Astrocyte (in vitro differentiated cells and primary cell): ENCODE results near the gene NGFR. TPM values are rescaled to one million over a fixed set of nuclear protein-coding genes. Genes with fewer than 3 reads are reported as not detected.

Source experiments
- DNase-seq: peaks from one replicate; pipeline ENCODE4 v3.0.0-alpha.2; 2010; ENCODE audit warnings: low read depth
- FAIRE-seq: peaks from 2 replicates; lab custom pipeline; 2011; peaks lifted over from hg19 to GRCh38; lab: Jason Lieb, UNC
- H2AFZ ChIP-seq: 2 replicates; pipeline ENCODE4 v1.6.0; 2012; ENCODE audit warnings: low read depth, low read length, inconsistent platforms
- H3K27ac ChIP-seq: 2 replicates; pipeline ENCODE4 v1.5.1; 2011; ENCODE audit warnings: low read depth, low read length, inconsistent platforms
- H3K27me3 ChIP-seq: 2 replicates; pipeline ENCODE4 v1.6.0; 2011; ENCODE audit warnings: low read length, inconsistent platforms; ENCODE audit not compliant: insufficient read depth
- H3K36me3 ChIP-seq: 2 replicates; pipeline ENCODE4 v1.5.1; 2011; ENCODE audit warnings: low read length, inconsistent platforms; ENCODE audit not compliant: insufficient read depth
- H3K4me1 ChIP-seq: 2 replicates; pipeline ENCODE4 v1.5.1; 2011; ENCODE audit warnings: low read length, inconsistent platforms; ENCODE audit not compliant: insufficient read depth
- H3K4me2 ChIP-seq: 2 replicates; pipeline ENCODE4 v1.6.0; 2012; ENCODE audit warnings: low read length, inconsistent platforms
- H3K4me3 ChIP-seq: 2 replicates; pipeline ENCODE4 v1.5.1; 2011; ENCODE audit warnings: low read depth, mild to moderate bottlenecking, low read length, inconsistent platforms; ENCODE audit not compliant: insufficient read depth
- H3K79me2 ChIP-seq: 2 replicates; pipeline ENCODE4 v1.6.0; 2012; ENCODE audit warnings: mild to moderate bottlenecking, low read length, inconsistent platforms; ENCODE audit not compliant: insufficient read depth
- H3K9ac ChIP-seq: 2 replicates; pipeline ENCODE4 v1.6.0; 2012; ENCODE audit warnings: mild to moderate bottlenecking, low read length, inconsistent platforms
- H3K9me3 ChIP-seq: 2 replicates; pipeline ENCODE4 v1.5.1; 2012; ENCODE audit warnings: low read depth, mild to moderate bottlenecking, low read length, inconsistent platforms; ENCODE audit not compliant: insufficient read depth
- H4K20me1 ChIP-seq: 2 replicates; pipeline ENCODE4 v1.6.0; 2012; ENCODE audit warnings: low read length, inconsistent platforms; ENCODE audit not compliant: insufficient read depth
- H3K27ac Mint-ChIP-seq: one replicate; pipeline ENCODE4 v1.8.0; 2021; ENCODE audit warnings: mild to moderate bottlenecking, mixed read lengths; ENCODE audit not compliant: unreplicated experiment
- H3K27me3 Mint-ChIP-seq: one replicate; pipeline ENCODE4 v1.8.0; 2021; ENCODE audit warnings: low read depth, mixed read lengths; ENCODE audit not compliant: unreplicated experiment
- H3K36me3 Mint-ChIP-seq: one replicate; pipeline ENCODE4 v1.8.0; 2021; ENCODE audit warnings: low read depth, mixed read lengths; ENCODE audit not compliant: unreplicated experiment
- H3K4me1 Mint-ChIP-seq: one replicate; pipeline ENCODE4 v1.8.0; 2021; ENCODE audit warnings: low read depth, mixed read lengths; ENCODE audit not compliant: unreplicated experiment
- H3K4me3 Mint-ChIP-seq: one replicate; pipeline ENCODE4 v1.8.0; 2021; ENCODE audit warnings: mild to moderate bottlenecking, moderate library complexity, mixed read lengths; ENCODE audit not compliant: unreplicated experiment
- H3K9me3 Mint-ChIP-seq: one replicate; pipeline ENCODE4 v1.8.0; 2021; ENCODE audit warnings: mild to moderate bottlenecking, mixed read lengths; ENCODE audit not compliant: unreplicated experiment
- EZH2 ChIP-seq: IDR thresholded peaks from 2 replicates; pipeline ENCODE4 v1.6.1; 2012; ENCODE audit warnings: mild to moderate bottlenecking, low read length, inconsistent platforms; ENCODE audit not compliant: insufficient read depth
- total RNA-seq: library from RNA; stranded (reverse); gene quantifications from 2 replicates; pipeline ENCODE4 v1.2.1, GENCODE V29; 2021
- TF ChIP-seq, protein P1 (sequence below): IDR thresholded peaks from 2 replicates; pipeline ENCODE4 v1.5.1; 2011; ENCODE audit warnings: low read depth, mild to moderate bottlenecking, inconsistent platforms, low read length, moderate library complexity; ENCODE audit not compliant: insufficient read depth

Gene NGFR
- total RNA-seq, 1 donor from 2014 or later = 0.64 TPM

DNA sequence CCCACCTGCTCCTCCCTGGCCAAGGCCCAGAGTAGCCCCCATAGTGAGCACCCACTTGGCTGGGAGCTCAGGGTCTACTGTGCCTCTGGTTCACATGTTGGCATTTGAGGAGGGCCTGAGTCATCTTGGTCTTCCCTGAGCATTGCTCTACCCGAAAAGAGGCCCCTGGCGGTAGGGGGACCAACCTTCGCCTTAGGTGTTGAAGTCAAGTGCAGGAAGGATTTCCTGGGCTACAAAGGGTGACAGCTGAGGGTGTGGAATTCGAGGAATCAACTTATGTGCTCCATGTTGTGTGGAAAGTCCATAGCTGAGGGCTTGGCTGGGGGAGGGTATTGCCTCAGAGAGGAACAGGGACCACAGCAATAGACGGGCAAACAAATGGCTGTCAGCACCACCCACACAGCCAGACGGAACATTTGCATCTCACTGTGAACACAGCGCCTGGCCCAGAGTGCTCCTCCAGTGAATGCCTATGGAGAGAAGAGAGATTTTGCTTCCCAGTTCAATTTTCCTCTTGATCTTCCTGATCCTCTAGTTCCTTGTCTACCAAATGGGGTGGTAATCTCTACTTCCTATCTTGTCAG is 35.6 kb upstream of the NGFR start:
- Histone ChIP-seq H3K27me3 (peaks cover 54% of the 10 kb centered on the region), H4K20me1 (peaks cover 2% of the 10 kb centered on the region), H3K79me2 (no peaks in the 10 kb centered on the region), H3K4me3 (no peak overlapping the region), H3K4me1 (peaks cover 14% of the 10 kb centered on the region), H3K36me3 (no peaks in the 10 kb centered on the region), H3K4me2 (no peak overlapping the region), H3K9me3 (peaks cover 6% of the 10 kb centered on the region), H2AFZ (no peak overlapping the region), H3K9ac (no peak overlapping the region), H3K27ac (no peak overlapping the region)
- H3K27ac Mint-ChIP-seq = peak overlapping the region; percentile 56
- H3K4me3 Mint-ChIP-seq = no peak overlapping the region
- TF ChIP-seq, protein P1, sequence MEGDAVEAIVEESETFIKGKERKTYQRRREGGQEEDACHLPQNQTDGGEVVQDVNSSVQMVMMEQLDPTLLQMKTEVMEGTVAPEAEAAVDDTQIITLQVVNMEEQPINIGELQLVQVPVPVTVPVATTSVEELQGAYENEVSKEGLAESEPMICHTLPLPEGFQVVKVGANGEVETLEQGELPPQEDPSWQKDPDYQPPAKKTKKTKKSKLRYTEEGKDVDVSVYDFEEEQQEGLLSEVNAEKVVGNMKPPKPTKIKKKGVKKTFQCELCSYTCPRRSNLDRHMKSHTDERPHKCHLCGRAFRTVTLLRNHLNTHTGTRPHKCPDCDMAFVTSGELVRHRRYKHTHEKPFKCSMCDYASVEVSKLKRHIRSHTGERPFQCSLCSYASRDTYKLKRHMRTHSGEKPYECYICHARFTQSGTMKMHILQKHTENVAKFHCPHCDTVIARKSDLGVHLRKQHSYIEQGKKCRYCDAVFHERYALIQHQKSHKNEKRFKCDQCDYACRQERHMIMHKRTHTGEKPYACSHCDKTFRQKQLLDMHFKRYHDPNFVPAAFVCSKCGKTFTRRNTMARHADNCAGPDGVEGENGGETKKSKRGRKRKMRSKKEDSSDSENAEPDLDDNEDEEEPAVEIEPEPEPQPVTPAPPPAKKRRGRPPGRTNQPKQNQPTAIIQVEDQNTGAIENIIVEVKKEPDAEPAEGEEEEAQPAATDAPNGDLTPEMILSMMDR = no peak
- TF ChIP-seq EZH2 = peak; percentile 22
- peaks cover 5% of the 10 kb centered on the region for H3K9me3 Mint-ChIP-seq
- H3K27me3 Mint-ChIP-seq = peaks cover 70% of the 10 kb centered on the region
- no peak for DNase-seq
- peaks cover 11% of the 10 kb centered on the region for H3K4me1 Mint-ChIP-seq
- no peak for FAIRE-seq
- H3K36me3 Mint-ChIP-seq = peaks cover 7% of the 10 kb centered on the region

DNA sequence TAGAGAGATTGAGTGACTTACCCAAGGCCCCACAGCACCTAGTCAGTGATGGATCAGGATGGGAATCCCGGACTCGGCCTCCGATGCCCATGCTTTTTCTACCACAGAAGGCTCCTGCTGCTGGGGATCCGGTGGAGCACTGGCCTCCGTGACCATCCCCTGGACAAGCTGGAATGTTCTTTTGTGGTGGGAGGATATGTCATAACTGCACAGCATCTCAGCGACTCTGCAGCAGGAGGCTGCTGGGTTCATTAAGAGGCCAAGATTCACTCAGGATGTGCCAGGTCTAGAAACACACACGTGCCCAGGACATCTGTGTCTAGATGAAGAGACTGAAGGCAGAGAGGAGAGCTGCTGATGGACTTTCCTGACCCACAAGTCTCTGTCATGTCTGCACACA is 34.7 kb upstream of the NGFR start:
- Histone ChIP-seq H3K4me1 (peaks cover 14% of the 10 kb centered on the region), H3K27ac (no peak overlapping the region), H3K36me3 (no peaks in the 10 kb centered on the region), H3K27me3 (peaks cover 58% of the 10 kb centered on the region), H3K79me2 (no peaks in the 10 kb centered on the region), H3K4me3 (no peak overlapping the region), H2AFZ (no peak overlapping the region), H3K4me2 (no peak overlapping the region), H3K9ac (no peak overlapping the region), H3K9me3 (peaks cover 6% of the 10 kb centered on the region), H4K20me1 (peaks cover 2% of the 10 kb centered on the region)
- Mint-ChIP-seq H3K36me3 (peaks cover 7% of the 10 kb centered on the region), H3K27me3 (peaks cover 78% of the 10 kb centered on the region), H3K9me3 (peaks cover 10% of the 10 kb centered on the region), H3K4me3 (no peak overlapping the region), H3K27ac (no peak overlapping the region), H3K4me1 (peaks cover 11% of the 10 kb centered on the region)
- FAIRE-seq = no peak
- TF ChIP-seq, protein P1 = no peak
- no peak for TF ChIP-seq EZH2
- no peak for DNase-seq

DNA sequence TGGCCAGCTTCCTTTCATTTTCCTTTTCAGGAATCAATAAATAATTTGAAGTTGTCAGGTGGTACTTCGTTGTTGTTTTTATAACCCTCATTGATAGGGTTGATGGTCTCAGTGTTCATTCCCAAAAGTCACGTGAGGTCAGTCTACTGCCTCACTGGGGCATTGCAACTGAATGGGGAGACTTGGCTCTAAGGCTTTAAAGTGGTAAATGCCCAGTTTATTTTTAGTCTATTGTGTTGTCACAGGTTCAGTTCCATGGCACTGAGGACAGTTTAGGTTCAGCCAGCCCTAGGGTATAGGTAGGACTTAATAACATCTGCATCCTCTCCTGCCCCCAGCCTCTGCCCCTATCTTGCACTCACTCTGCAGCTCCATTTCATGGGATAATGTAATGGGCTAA is 33.5 kb upstream of the NGFR start:
- Mint-ChIP-seq H3K36me3 (peaks cover 6% of the 10 kb centered on the region), H3K4me3 (no peak overlapping the region)
- no peak for FAIRE-seq

More for the DNA sequence above, 33.5 kb upstream of the NGFR start:
- Histone ChIP-seq H3K36me3 (no peaks in the 10 kb centered on the region), H3K4me3 (no peak overlapping the region), H3K27me3 (peaks cover 68% of the 10 kb centered on the region), H3K9ac (no peak overlapping the region), H3K27ac (no peak overlapping the region), H3K9me3 (peaks cover 6% of the 10 kb centered on the region), H2AFZ (no peak overlapping the region), H3K4me1 (peaks cover 2% of the 10 kb centered on the region), H3K79me2 (no peaks in the 10 kb centered on the region), H4K20me1 (no peaks in the 10 kb centered on the region), H3K4me2 (no peak overlapping the region)
- H3K9me3 Mint-ChIP-seq = peaks cover 10% of the 10 kb centered on the region
- TF ChIP-seq EZH2 = no peak
- TF ChIP-seq, protein P1 = no peak
- H3K27me3 Mint-ChIP-seq = peaks cover 80% of the 10 kb centered on the region
- peak overlapping the region; percentile 26 for H3K27ac Mint-ChIP-seq
- H3K4me1 Mint-ChIP-seq = peaks cover 3% of the 10 kb centered on the region
- DNase-seq = no peak
